RCC 7860 (cell line): ENCODE measurements around the gene SLC1A4.
A peak's percentile ranks its signal among the peaks of the same experiment; 100 is the strongest.
"Not testable (repeated sequence)": the region's sequence is repeated elsewhere in the genome, so short reads cannot be mapped to it uniquely, and the experiment has no call there.

Source experiments
- DNase-seq: peaks from one replicate; pipeline ENCODE4 v3.0.0-alpha.2; 2015; ENCODE audit warnings: low spot score
- FAIRE-seq: peaks from 2 replicates; lab custom pipeline; 2012; peaks lifted over from hg19 to GRCh38; lab: Jason Lieb, UNC

The SLC1A4 gene

DNA sequence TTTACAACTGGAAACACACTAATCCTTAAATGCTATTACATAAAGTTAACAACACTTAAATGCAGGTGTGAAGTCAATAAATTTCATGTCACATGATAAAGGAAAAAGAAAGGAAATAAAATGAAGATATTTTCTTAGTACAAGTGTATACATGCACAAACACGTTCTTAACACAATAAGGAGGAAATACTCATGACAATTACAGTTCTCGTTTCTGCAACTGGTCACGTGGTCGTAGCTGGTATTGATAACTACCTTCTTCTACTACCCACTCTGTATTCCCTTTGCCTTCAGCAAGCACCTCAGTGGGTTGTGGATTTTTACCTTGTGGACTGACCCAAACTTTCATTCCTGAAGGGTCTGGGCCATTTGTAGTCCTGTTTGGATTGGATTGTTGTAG lies 26.1 kb upstream of the SLC1A4 start:
- not testable (repeated sequence) for DNase-seq, FAIRE-seq

GRCh38 chr2:64963719-64964118 lies 25.5 kb upstream of the SLC1A4 start:
- FAIRE-seq: no peak
- no peak for DNase-seq

DNA sequence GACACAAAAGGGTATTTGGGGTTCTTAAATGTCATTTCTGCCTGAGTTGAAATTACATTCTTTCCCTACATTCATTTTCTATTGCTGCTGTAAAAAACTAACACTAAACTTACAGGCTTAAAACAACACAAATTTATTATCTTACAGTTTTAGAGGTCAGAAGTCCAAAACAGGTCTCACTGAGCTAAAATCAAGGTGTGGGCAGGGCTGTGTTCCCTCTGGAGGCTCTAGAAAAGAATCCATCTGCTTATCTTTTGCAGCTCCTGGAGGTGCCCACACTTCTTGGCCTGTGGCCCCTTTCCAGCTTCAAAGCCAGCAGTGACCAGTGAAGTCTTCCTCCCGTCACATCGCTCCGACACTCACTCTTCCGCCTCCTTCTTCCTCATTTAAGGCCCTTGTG lies 23.2 kb upstream of the SLC1A4 start:
- no peak for FAIRE-seq

DNA sequence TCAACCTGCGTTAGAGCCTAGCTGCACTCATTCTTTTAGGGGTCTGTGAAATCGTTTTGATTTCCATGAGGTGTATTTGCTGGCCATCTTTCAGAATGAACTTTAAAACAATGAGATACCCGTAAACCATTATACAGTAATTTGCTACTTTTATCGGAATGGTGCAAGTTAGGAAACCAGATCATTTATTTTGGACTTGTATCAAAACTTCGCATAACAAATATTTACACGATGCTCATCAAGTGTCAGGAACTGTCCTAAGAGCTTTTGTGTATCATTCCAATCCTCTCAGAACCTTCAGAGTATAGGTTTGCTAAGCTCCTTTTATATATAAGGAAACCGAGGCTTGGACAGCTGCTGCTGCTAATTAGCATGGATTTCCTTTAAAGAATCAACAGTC lies 22.4 kb upstream of the SLC1A4 start:
- no peak for DNase-seq
- FAIRE-seq: no peak

More for the DNA sequence above, 23.2 kb upstream of the SLC1A4 start:
- DNase-seq: no peak

- DNase-seq (no peak), FAIRE-seq (no peak)
Measured at GRCh38 chr2:64967601-64968000, 21.6 kb upstream of the SLC1A4 start.

DNA sequence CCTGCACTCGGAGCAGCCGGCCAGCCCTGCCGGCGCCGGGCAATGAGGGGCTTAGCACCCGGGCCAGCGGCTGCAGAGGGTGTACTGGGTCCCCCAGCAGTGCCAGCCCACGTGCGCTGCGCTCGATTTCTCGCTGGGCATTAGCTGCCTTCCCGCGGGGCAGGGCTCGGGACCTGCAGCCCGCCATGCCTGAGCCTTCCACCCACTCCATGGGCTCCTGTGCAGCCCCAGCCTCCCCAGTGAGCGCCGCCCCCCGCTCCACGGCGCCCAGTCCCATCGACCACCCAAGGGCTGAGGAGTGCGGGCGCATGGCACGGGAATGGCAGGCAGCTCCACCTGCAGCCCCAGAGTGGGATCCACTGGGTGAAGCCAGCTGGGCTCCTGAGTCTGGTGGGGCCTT lies 20.1 kb upstream of the SLC1A4 start:
- DNase-seq, FAIRE-seq: not testable (repeated sequence)

GRCh38 chr2:64970495-64970894 lies 18.7 kb upstream of the SLC1A4 start:
- DNase-seq (no peak), FAIRE-seq (no peak)

DNA sequence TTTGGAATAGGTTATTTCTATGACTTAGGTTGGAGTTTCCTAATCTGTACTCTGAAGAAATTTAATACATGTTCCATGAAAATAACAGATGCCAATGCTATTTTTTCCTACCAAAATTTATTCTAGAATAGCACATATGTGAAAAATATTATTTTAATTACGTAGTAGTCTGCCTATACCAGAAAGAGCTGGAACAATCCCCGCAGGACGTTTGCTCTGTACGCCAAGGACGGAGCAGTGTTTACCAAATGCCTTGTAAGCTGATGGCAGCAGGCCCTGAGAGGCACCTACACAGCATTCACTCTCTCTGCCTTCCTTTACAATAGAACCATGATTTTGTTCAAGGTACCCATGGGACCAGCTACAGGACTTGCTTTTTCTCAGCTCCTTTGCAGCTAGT lies 16.8 kb upstream of the SLC1A4 start:
- DNase-seq: no peak
- FAIRE-seq: no peak

DNA sequence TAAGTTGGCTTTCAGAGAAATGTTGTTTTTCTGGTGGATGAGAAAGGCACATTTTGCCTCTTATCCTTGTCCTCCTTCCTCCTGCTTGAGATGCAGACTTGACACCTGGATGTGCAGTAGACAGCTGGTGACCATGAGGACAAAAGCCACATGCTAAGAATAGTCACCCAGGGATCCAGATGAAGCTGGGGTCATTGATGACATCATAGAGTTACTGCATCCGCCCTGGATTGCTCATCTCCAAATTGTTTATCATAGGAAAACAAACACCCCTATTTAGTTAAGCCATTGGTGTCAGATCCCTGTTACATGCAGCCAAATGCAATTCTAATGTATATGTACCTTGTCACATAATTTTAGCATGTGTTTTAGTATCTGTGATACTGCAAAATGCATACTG lies 16.3 kb upstream of the SLC1A4 start:
- FAIRE-seq: no peak

DNA sequence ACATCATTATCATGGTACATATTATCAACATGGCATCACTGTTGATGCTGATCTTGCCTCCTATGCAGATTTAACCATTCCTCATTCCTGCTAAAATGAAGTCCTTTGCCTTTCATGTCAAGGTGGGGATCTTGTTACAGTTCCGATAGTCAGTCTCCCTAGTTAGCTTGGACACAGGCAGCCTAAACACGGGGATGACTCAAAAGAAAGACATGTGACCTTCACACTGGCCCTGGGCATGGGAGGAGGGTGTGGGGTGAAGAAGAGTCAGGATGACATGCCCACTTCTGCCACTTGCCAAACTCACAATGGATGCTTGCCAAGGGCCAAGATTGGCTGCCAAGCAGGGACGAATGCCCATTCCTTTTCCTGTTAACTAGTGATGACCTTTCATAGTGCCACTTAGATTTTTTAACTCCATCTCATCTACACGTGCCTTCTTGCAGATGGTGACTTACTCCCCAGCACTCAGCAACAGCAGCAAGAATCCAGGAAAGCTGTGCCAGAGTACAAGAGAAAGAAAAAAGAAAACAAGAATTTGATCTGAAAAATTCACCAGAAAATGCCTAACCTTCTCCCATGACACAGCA lies 13.9 kb upstream of the SLC1A4 start:
- peak; percentile 93 for FAIRE-seq
- peak; percentile 94 for DNase-seq

More for the DNA sequence above, 16.3 kb upstream of the SLC1A4 start:
- DNase-seq: no peak

- no peak for FAIRE-seq
Measured at GRCh38 chr2:64976276-64976675, 12.9 kb upstream of the SLC1A4 start.

DNA sequence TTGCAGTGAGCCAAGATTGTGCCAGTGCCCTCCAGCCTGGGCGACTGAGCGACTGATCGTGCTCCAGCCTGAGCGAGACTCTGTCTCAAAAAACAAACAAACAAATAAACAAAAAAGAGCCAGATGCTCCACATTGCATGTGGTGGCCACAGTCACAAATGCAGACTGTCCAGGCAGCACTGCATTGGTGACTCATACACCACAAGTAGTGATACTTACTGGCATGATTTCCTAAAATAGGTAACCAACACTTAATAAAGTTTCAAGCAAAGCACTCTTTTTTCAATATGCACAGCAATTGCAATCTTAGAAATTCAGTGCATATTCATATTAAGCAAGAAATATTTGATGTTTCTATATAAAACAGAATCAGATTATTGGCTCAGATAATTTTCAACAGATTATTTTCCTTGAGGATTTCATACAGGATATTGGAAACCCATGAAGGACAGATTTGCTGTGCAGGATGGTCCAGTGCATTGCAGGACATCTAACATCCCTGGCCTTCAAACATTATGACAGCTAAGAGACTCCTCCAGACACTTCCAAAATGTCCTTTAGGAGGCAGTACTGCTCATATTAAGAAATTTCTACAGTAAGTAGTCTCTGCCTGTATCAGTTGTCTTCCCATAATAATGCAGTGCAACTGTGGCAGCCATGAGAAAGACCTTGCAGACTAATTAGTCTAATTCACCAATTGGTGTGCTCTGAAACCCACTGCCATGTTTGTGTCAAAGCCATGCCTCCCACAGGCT lies 10.5 kb upstream of the SLC1A4 start:
- FAIRE-seq: peak; percentile 80
- peak; percentile 24 for DNase-seq

More at GRCh38 chr2:64976276-64976675, 12.9 kb upstream of the SLC1A4 start:
- DNase-seq: no peak

GRCh38 chr2:64979744-64980143 lies 9.5 kb upstream of the SLC1A4 start:
- FAIRE-seq: no peak
- DNase-seq: no peak

DNA sequence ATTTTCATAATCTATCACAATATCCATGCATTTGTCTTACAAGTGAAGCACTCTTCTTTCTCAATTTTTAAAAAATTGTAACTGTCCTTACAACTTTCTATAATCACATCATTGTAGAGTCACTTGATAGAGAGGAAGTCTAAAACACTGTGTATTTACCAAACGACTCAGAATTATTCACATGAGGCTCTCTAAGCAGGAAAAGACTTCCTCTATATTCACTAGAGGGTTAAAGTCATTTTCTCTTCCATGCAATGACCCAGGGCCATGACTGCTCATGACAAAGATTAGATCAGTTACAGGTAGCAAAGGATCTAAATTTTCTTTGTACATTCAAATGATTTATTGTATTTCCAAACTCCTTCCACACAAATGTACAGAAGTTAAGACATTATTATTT lies 9.0 kb upstream of the SLC1A4 start:
- FAIRE-seq (no peak), DNase-seq (no peak)

GRCh38 chr2:64982311-64982857 lies 6.8 kb upstream of the SLC1A4 start:
- DNase-seq: no peak
- no peak for FAIRE-seq

GRCh38 chr2:64982932-64983331 lies 6.3 kb upstream of the SLC1A4 start:
- DNase-seq (no peak), FAIRE-seq (no peak)

- DNase-seq (no peak), FAIRE-seq (no peak)
Measured at GRCh38 chr2:64985447-64985846, 3.8 kb upstream of the SLC1A4 start.

DNA sequence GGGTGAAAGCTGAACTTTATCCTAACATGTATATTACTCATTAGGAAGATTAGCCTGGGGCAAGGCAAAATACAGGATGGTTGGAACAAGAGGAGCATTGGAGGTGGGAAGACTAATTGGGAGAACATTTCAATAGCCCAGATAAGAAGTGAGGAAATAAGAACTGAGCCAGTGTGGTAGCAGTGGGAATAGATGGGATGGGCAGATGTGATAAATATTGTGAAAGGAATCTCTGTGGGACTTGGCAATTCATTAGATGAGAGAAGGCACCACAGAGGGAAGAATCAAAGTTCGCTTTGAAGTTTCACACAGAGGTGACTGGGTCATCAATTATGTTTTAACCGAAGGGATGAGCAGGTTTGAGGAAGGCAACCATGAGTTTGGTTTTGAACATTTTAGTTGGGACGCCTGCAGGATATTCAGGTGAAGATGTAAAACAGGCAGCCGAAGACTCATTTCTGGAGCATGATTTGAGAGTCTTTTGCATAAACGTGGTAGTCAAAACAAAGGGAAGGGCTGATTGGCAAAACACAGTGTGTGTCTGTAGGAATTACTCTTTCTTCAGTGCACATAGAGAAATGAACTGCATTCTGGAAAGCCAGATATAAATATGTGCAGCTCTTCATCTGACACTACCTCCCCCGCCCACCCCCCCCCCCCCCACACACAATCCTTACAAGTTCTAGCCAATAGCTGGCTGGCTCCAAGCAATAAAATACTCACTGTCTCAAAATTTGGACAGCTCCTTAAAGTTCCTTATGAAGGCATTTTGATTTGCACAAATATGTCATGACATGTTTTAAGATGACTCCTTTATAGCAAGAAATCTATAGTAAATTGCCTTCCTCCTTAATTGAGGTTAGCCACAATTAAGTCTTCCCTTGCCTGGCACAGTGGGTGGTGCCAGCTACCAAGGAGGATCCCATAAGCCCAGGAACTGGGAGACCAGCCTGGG lies 1.9 kb upstream of the SLC1A4 start:
- no peak for DNase-seq
- no peak for FAIRE-seq

- peak; percentile 74 for DNase-seq
Measured at GRCh38 chr2:64987956-64988419, 1.2 kb upstream of the SLC1A4 start.

DNA sequence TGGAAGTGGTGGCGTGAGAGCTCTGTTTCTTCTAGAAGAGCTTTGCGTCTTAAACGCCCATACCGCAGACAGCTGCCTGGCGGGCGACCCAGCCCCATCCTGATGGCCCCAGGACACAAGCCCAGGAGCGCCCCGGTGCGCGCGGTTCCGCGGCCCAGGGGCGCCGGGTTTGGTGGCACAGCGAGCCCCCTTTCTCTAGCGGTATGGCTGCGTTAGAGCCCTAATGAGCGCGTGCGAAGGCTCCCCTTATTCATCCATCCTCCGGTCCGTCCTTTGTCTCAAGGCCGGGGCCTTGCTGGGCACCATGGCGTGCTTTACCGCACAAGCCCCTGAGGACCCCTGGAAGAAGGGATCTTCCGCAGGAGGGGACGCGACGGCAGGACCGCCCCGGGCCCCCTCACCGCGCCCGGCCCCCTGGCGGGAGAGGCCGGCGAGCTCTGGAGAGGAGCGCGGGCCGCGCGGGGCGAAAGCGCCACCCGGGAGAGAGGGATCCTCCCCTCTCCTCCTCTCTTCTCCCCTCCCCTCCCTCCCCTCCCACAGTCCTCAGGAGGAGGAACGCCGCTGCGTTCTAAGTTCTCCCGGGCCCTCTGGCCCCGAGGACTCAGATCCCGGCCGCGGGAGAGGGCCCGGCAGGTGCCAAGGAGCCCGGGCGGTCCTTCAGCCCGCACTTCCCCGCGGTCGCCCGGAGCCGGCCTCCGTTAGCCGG lies 626 bp upstream of the SLC1A4 start:
- no peak for FAIRE-seq
- peak; percentile 57 for DNase-seq

More at GRCh38 chr2:64987956-64988419, 1.2 kb upstream of the SLC1A4 start:
- FAIRE-seq: no peak
